Epithelial cell of esophagus (primary cell): Measurements from ENCODE around the gene PLXNA4.

ENCODE experiments used
- DNase-seq: peaks from one replicate; pipeline ENCODE4 v3.0.0; 2010; ENCODE audit warnings: low read depth
- H3K4me3 ChIP-seq: 2 replicates; pipeline ENCODE4 v1.5.1; 2011; ENCODE audit warnings: mild to moderate bottlenecking, low read length, control low read depth
- TF ChIP-seq, protein P1 (sequence below): IDR thresholded peaks from 2 replicates; pipeline ENCODE4 v1.5.1; 2011; ENCODE audit warnings: low read depth, mild to moderate bottlenecking, low read length, control low read depth, inconsistent platforms; ENCODE audit not compliant: insufficient read depth; ENCODE audit errors: missing control alignments

PLXNA4 gene

DNA sequence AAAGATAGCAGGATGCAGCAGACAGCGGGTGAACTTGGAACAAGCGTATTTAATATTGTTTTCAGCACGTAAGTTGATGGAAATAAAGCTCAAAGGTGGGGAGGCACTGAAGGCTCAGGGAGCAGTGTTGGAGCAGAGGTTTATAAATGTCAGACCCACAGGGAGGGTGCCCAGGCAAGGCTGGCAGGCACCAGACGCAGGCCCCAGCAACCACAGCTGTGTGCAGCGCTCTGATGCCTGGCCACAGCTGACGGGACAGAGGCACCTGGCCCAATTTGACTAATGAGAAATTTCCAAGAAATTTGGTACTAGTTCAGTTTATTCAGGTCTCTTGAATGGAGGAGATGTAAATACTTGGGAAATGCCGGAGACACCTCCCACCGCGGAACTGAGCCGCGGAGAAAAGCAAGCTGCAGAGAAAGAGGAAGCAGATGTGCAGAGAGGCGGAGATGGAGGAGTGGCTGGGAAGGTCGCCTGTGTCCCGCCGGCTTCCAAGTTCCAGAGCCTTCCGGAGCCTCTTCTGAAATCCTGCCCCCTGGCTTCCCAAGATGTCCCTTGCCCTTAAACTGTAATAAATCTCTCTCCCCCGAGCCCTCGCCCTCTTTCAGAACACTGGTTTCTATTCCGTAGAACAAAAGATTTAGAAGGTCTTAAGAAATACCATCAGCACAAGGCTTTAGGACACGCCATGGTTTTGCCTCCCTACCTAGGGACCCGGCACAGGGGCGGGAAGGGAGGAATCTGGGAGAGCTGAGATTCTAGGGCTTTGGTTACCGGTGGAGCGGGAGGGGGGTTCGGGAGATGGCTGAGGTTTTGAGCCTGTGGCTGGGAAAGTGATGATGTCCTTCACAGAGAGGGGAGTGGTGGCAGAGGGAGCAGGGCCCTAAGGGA lies 38.4 kb upstream of the PLXNA4 start:
- H3K4me3 ChIP-seq, result no peak overlapping the region
- TF ChIP-seq, protein P1, sequence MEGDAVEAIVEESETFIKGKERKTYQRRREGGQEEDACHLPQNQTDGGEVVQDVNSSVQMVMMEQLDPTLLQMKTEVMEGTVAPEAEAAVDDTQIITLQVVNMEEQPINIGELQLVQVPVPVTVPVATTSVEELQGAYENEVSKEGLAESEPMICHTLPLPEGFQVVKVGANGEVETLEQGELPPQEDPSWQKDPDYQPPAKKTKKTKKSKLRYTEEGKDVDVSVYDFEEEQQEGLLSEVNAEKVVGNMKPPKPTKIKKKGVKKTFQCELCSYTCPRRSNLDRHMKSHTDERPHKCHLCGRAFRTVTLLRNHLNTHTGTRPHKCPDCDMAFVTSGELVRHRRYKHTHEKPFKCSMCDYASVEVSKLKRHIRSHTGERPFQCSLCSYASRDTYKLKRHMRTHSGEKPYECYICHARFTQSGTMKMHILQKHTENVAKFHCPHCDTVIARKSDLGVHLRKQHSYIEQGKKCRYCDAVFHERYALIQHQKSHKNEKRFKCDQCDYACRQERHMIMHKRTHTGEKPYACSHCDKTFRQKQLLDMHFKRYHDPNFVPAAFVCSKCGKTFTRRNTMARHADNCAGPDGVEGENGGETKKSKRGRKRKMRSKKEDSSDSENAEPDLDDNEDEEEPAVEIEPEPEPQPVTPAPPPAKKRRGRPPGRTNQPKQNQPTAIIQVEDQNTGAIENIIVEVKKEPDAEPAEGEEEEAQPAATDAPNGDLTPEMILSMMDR, result no peak
- DNase-seq, result no peak

GRCh38 chr7:132613737-132614136 lies 37.5 kb upstream of the PLXNA4 start:
- DNase-seq, result no peak
- TF ChIP-seq, protein P1, result no peak
- H3K4me3 ChIP-seq, result no peak overlapping the region

DNA sequence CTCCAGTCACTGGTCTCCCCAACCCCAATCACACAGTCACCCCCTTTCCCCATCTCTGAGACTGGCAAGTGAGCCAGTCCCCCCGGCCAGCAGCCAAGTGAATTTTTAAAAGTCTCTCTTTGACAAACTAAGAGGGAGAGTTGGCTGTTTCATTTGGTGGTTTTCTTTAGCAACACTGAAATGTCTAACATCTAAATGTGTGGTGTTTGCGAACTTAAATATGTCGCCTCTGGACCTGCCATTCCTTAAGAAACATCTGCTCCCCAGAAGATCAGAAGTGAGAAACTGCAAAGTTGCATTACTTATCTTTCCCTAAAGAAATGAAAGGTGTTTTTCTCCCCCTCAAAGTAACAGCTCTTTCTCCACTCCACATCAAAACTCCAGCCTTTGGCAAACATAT lies 34.7 kb upstream of the PLXNA4 start:
- DNase-seq, result no peak
- H3K4me3 ChIP-seq, result no peak overlapping the region
- TF ChIP-seq, protein P1, result no peak

DNA sequence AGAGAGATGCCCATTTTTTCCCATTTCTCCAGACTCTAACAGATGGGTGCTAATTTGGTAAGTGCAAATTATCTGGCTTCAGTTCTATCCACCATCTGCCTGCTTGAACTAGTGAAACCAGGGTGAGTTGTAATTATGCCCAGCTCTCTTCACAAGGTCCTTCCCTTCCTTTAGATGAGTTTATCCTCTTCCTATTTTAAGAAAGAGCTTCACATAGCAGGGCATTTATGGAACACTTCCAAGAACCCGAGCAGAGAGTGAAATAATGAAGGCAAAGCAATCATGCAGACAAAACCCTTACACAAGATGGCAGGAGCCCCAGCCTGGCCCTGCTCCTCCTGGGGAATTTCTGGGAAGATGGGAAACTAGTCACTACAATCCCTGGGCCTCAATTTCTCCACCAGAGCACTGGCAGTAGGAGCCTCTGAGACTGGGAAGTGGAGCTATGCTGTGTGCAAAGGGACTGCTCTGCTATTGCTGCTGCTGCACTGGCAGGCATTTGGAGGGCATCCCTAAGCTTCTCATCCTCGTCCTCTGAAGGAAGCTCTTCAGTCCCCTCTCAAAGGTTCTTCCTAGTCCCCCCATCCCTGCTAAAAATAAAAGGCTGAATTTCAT lies 33.7 kb upstream of the PLXNA4 start:
- H3K4me3 ChIP-seq, result no peak overlapping the region
- TF ChIP-seq, protein P1, result no peak
- no peak for DNase-seq

- H3K4me3 ChIP-seq, result no peak overlapping the region
- DNase-seq, result no peak
- TF ChIP-seq, protein P1, result no peak
Measured at GRCh38 chr7:132609222-132609621, 33.0 kb upstream of the PLXNA4 start.

GRCh38 chr7:132608523-132608922 lies 32.3 kb upstream of the PLXNA4 start:
- no peak for DNase-seq

More at GRCh38 chr7:132608523-132608922, 32.3 kb upstream of the PLXNA4 start:
- TF ChIP-seq, protein P1, result no peak
- H3K4me3 ChIP-seq, result no peak overlapping the region
